ENCODE measurements around the gene SPEM2.

GRCh38 chr17:7465597-7466275 lies 40.3 kb downstream of the SPEM2 start:
- TF ChIP-seq POLR2A (IDR thresholded peaks at IDR 0.05; ENCODE audit: low read depth, low read length) (no peak), CTCF (conservative IDR thresholded peaks at IDR 0.05; ENCODE audit: low read depth, low read length) (no peak), RAD21 (IDR thresholded peaks at IDR 0.05; ENCODE audit: low read length) (no peak), ELK1 (IDR thresholded peaks at IDR 0.05; ENCODE audit: borderline replicate concordance, low read depth, low read length) (no peak), RFX5 (IDR thresholded peaks at IDR 0.05; ENCODE audit: low read depth, low read length) (no peak), CEBPB (IDR thresholded peaks at IDR 0.05; ENCODE audit: low read depth, low read length) (no peak), MAFK (IDR thresholded peaks at IDR 0.05; ENCODE audit: low read depth, low read length) (no peak), SMC3 (IDR thresholded peaks at IDR 0.05; ENCODE audit: low read depth, low read length) (no peak), CHD1 (IDR thresholded peaks at IDR 0.05; ENCODE audit: low read depth, low read length) (no peak), USF2 (IDR thresholded peaks at IDR 0.05; ENCODE audit: low read depth, low read length) (no peak), BHLHE40 (IDR thresholded peaks at IDR 0.05; ENCODE audit: low read depth, low read length) (no peak), MXI1 (IDR thresholded peaks at IDR 0.05; ENCODE audit: borderline replicate concordance, low read depth, low read length) (no peak), RCOR1 (IDR thresholded peaks at IDR 0.05; ENCODE audit: insufficient replicate concordance, low read length) (no peak)
